H1 (cell line): ENCODE data around the gene GDE1. TPM values are rescaled to one million over a fixed set of nuclear protein-coding genes. Genes with fewer than 3 reads are reported as not detected.

Source experiments
- BCL11A ChIP-seq, 2 experiments: IDR thresholded peaks; one replicate each; pipeline ENCODE4 v1.6.1; 2011; ENCODE audit warnings: low read depth in 2 of 2, low read length in 2 of 2, mild to moderate bottlenecking in 2 of 2
- CBX5 ChIP-seq: fragments of 300-800, 300-1000 bp; sonication (generic); IDR thresholded peaks from 2 replicates; pipeline ENCODE4 v1.7.1; 2016; ENCODE audit warnings: antibody characterized with exemption, low read length, low read depth
- NANOG ChIP-seq: IDR thresholded peaks from 2 replicates; pipeline ENCODE4 v1.6.1; 2011; ENCODE audit warnings: low read length, low read depth, mild to moderate bottlenecking, inconsistent platforms; ENCODE audit not compliant: insufficient read depth, poor library complexity, severe bottlenecking
- polyA plus RNA-seq, 7 experiments: library from polyadenylated mRNA; depleted of rRNA in 3 of 7; stranded (reverse) in 5 of 7; unstranded in 2 of 7; fragments of >200 nt in 5 of 7; fragments of 200-250 nt in 2 of 7; gene quantifications; 1 replicate in 5 of 7; 2 replicates in 1 of 7; 4 replicates in 1 of 7; pipeline versions ENCODE4 v1.2.1 to v1.2.3, GENCODE V29; 2011 to 2013; ENCODE audit warnings: missing spikeins in 2 of 7, mixed read lengths in 2 of 7
- total RNA-seq: library from RNA; stranded (reverse); fragmentation: NEBNext Ultra II Directional; extraction: Animal tissue kit (Norgen Biotek cat#: 25700); gene quantifications from 2 replicates; pipeline ENCODE4 v1.2.1, GENCODE V29; 2021

GDE1 gene
- total and polyA plus RNA-seq, 2 of the 8 experiments (the other 6 are each of a cell fraction or from before 2014, with no cell fraction given) = 29.2 to 70.8 TPM

GRCh38 chr16:19481769-19482168, 40.1 kb downstream of the GDE1 start (continued):
- TF ChIP-seq NANOG = no peak
- TF ChIP-seq CBX5 = no peak
- TF ChIP-seq BCL11A (IDR thresholded peaks at IDR 0.05; ENCODE audit: low read depth in 2 of 2, low read length in 2 of 2) = no peak
